Naive thymus-derived CD4-positive, alpha-beta T cell (primary cell): ENCODE results near the gene AOC1. TPM values are rescaled to one million over a fixed set of nuclear protein-coding genes. Genes with fewer than 3 reads are reported as not detected.

Experiments used
- ATAC-seq: fragments of 150-1000 bp; cut with Tn5 transposase; 2 replicates; pipeline ENCODE4 v1.10.0; 2021; ENCODE audit warnings: mild to moderate bottlenecking, moderate library complexity
- CTCF ChIA-PET: fragments of 350-600 bp; sonication (Branson Sonifier 250); formaldehyde crosslinking; loops from one replicate; lab custom pipeline; 2021; ENCODE audit warnings: antibody characterized with exemption; lab: Charles Lee
- POLR2A ChIA-PET: fragments of 350-600 bp; sonication (Branson Sonifier 250); formaldehyde crosslinking; loops from one replicate; lab custom pipeline; 2021; ENCODE audit warnings: antibody characterized with exemption, inconsistent platforms; lab: Charles Lee
- DNase-seq, 9 donors: peaks; one replicate each; pipeline versions ENCODE4 v3.0.0 to v3.0.0-alpha.2; 2020 to 2022; ENCODE audit warnings: mixed read lengths in 1 of 9
- H3K27ac ChIP-seq: one replicate; pipeline ENCODE4 v1.7.0; 2013; ENCODE audit warnings: mild to moderate bottlenecking, low read depth, low read length, moderate library complexity
- H3K27me3 ChIP-seq, 2 donors: one replicate each; pipeline ENCODE4 v1.7.0; 2013; ENCODE audit warnings: low read length in 2 of 2, mild to moderate bottlenecking in 2 of 2, moderate library complexity in 2 of 2; ENCODE audit not compliant: control insufficient read depth in 2 of 2, insufficient read depth in 2 of 2
- H3K36me3 ChIP-seq, 3 experiments: 1 replicate in 2 of 3; 2 replicates in 1 of 3; pipeline ENCODE4 v1.7.0; 2013; ENCODE audit warnings: low read length in 3 of 3, mild to moderate bottlenecking in 3 of 3, moderate library complexity in 1 of 3; ENCODE audit not compliant: insufficient read depth in 3 of 3, control insufficient read depth in 2 of 3
- H3K4me1 ChIP-seq, 2 donors: one replicate each; pipeline ENCODE4 v1.7.0; 2013; ENCODE audit warnings: low read length in 2 of 2, mild to moderate bottlenecking in 2 of 2, moderate library complexity in 1 of 2; ENCODE audit not compliant: control insufficient read depth in 2 of 2, insufficient read depth in 2 of 2
- H3K4me3 ChIP-seq: 2 replicates; pipeline ENCODE4 v1.7.0; 2013; ENCODE audit warnings: mild to moderate bottlenecking, low read length
- H3K9me3 ChIP-seq, 3 experiments: 1 replicate in 2 of 3; 2 replicates in 1 of 3; pipeline ENCODE4 v1.7.0; 2013; ENCODE audit warnings: low read length in 3 of 3; ENCODE audit not compliant: control insufficient read depth in 2 of 3
- H3K27ac Mint-ChIP-seq, 9 donors: one replicate each; pipeline ENCODE4 v1.8.0; 2020 to 2022; ENCODE audit warnings: mixed read lengths in 9 of 9, mild to moderate bottlenecking in 8 of 9, moderate library complexity in 5 of 9, inconsistent platforms in 2 of 9
- H3K27me3 Mint-ChIP-seq, 5 donors: one replicate each; pipeline ENCODE4 v1.8.0; 2021 to 2022; ENCODE audit warnings: mixed read lengths in 5 of 5, mild to moderate bottlenecking in 1 of 5
- H3K36me3 Mint-ChIP-seq, 5 donors: one replicate each; pipeline ENCODE4 v1.8.0; 2020 to 2022; ENCODE audit warnings: mixed read lengths in 5 of 5, mild to moderate bottlenecking in 3 of 5, inconsistent platforms in 1 of 5
- H3K4me1 Mint-ChIP-seq, 7 donors: one replicate each; pipeline ENCODE4 v1.8.0; 2020 to 2022; ENCODE audit warnings: mixed read lengths in 7 of 7, mild to moderate bottlenecking in 3 of 7, inconsistent platforms in 1 of 7
- H3K4me3 Mint-ChIP-seq, 10 donors: one replicate each; pipeline ENCODE4 v1.8.0; 2020 to 2022; ENCODE audit warnings: mild to moderate bottlenecking in 10 of 10, mixed read lengths in 10 of 10, moderate library complexity in 6 of 10, inconsistent platforms in 2 of 10
- H3K9me3 Mint-ChIP-seq, 11 donors: one replicate each; pipeline ENCODE4 v1.8.0; 2020 to 2022; ENCODE audit warnings: mixed read lengths in 11 of 11, mild to moderate bottlenecking in 4 of 11, inconsistent platforms in 1 of 11, moderate library complexity in 1 of 11
- intact Hi-C, 2 donors: fragments of 100-400 bp; cut with micrococcal nuclease; formaldehyde crosslinking; loops; one replicate each; pipeline ENCODE4 v1.15.1; 2023
- polyA plus RNA-seq, 2 donors: library from polyadenylated mRNA; unstranded; fragments of 300-500 nt; fragmentation: Illumina TruSeq; gene quantifications; one replicate each; pipeline ENCODE4 v1.2.3, GENCODE V29; 2021
- total RNA-seq, 6 experiments: library from RNA in 5 of 6; stranded (reverse) in 5 of 6; gene quantifications; 1 replicate in 5 of 6; 2 replicates in 1 of 6; pipeline ENCODE4 v1.2.3 and lab custom pipeline; 2021 to 2026

AOC1 gene
- total and polyA plus RNA-seq, 7 experiments from 2014 or later, result 0.56 TPM; not detected in 6

- Mint-ChIP-seq H3K27me3 (peaks cover 0 to 22% (median 7%) of the 10 kb centered on the region in 5 donors), H3K4me3 (no peak overlapping the region), H3K4me1 (no peaks in the 10 kb centered on the region), H3K27ac (no peak overlapping the region), H3K9me3 (no peaks in the 10 kb centered on the region), H3K36me3 (no peaks in the 10 kb centered on the region)
- CTCF ChIA-PET, result no interaction called here
- no peak overlapping the region for H3K27ac ChIP-seq
- H3K4me1 ChIP-seq, result no peaks in the 10 kb centered on the region
- no peak for DNase-seq
- no peaks in the 10 kb centered on the region for H3K27me3 ChIP-seq
- H3K4me3 ChIP-seq, result no peak overlapping the region
- POLR2A ChIA-PET, result no interaction called here
- no peaks in the 10 kb centered on the region for H3K9me3 ChIP-seq
- no peaks in the 10 kb centered on the region for H3K36me3 ChIP-seq
- ATAC-seq, result no peak
- intact Hi-C loops, result no loop called here
These were observed 6.9 kb upstream of the AOC1 start for GRCh38 chr7:150845421-150845861.

GRCh38 chr7:150846291-150847115, 5.8 kb upstream of the AOC1 start:
- H3K36me3 ChIP-seq, result no peaks in the 10 kb centered on the region
- H3K27ac ChIP-seq, result no peak overlapping the region
- no peak overlapping the region for H3K4me3 ChIP-seq
- H3K27ac Mint-ChIP-seq, result no peak overlapping the region
- intact Hi-C loops, result no loop called here
- no peak overlapping the region for H3K4me3 Mint-ChIP-seq
- no peak for DNase-seq
- POLR2A ChIA-PET, result no interaction called here
- H3K36me3 Mint-ChIP-seq, result no peaks in the 10 kb centered on the region
- CTCF ChIA-PET, result interaction anchor here (0.6 kb wide), 1 partner anchor 122 kb away, joined by 3 read pairs; no protein-coding TSS in a partner anchor
- no peak for ATAC-seq
- H3K27me3 ChIP-seq, result no peaks in the 10 kb centered on the region
- H3K4me1 ChIP-seq, result no peaks in the 10 kb centered on the region
- peaks cover 8 to 24% (median 12%) of the 10 kb centered on the region in 5 donors for H3K27me3 Mint-ChIP-seq
- no peaks in the 10 kb centered on the region for H3K9me3 ChIP-seq
- no peaks in the 10 kb centered on the region for H3K9me3 Mint-ChIP-seq
- H3K4me1 Mint-ChIP-seq, result no peaks in the 10 kb centered on the region

GRCh38 chr7:150847536-150847935, 4.8 kb upstream of the AOC1 start:
- intact Hi-C loops, result no loop called here
- peaks cover 0 to 4% of the 10 kb centered on the region in 2 donors for H3K27me3 ChIP-seq
- H3K4me3 Mint-ChIP-seq, result no peak overlapping the region
- H3K4me3 ChIP-seq, result no peak overlapping the region
- POLR2A ChIA-PET, result no interaction called here
- H3K36me3 ChIP-seq, result no peaks in the 10 kb centered on the region
- ATAC-seq, result no peak
- DNase-seq, result no peak
- H3K4me1 ChIP-seq, result no peaks in the 10 kb centered on the region
- peaks cover 0 to 2% (median 0%) of the 10 kb centered on the region in 11 donors for H3K9me3 Mint-ChIP-seq
- H3K4me1 Mint-ChIP-seq, result peaks cover 0 to 5% (median 0%) of the 10 kb centered on the region in 7 donors
- H3K9me3 ChIP-seq, result no peaks in the 10 kb centered on the region
- CTCF ChIA-PET, result no interaction called here
- H3K36me3 Mint-ChIP-seq, result no peaks in the 10 kb centered on the region
- H3K27ac Mint-ChIP-seq, result no peak overlapping the region
- H3K27me3 Mint-ChIP-seq, result peaks cover 14 to 34% (median 20%) of the 10 kb centered on the region in 5 donors
- no peak overlapping the region for H3K27ac ChIP-seq

GRCh38 chr7:150848111-150848510, 4.2 kb upstream of the AOC1 start:
- no peak for ATAC-seq
- intact Hi-C loops, result no loop called here
- Histone ChIP-seq H3K27me3 (peaks cover 0 to 5% of the 10 kb centered on the region in 2 donors), H3K36me3 (no peaks in the 10 kb centered on the region), H3K4me1 (no peaks in the 10 kb centered on the region), H3K4me3 (no peak overlapping the region), H3K9me3 (no peaks in the 10 kb centered on the region), H3K27ac (no peak overlapping the region)
- ChIA-PET CTCF (no interaction called here), POLR2A (no interaction called here)
- H3K36me3 Mint-ChIP-seq, result no peaks in the 10 kb centered on the region
- peaks cover 0 to 2% (median 0%) of the 10 kb centered on the region in 11 donors for H3K9me3 Mint-ChIP-seq
- H3K4me1 Mint-ChIP-seq, result peaks cover 0 to 5% (median 0%) of the 10 kb centered on the region in 7 donors
- H3K27me3 Mint-ChIP-seq, result peaks cover 17 to 35% (median 26%) of the 10 kb centered on the region in 5 donors
- peak overlapping the region in 1 of 9 donors; percentile 32 for H3K27ac Mint-ChIP-seq
- no peak overlapping the region for H3K4me3 Mint-ChIP-seq
- no peak for DNase-seq

- no peaks in the 10 kb centered on the region for H3K9me3 ChIP-seq
- no peak overlapping the region for H3K27ac ChIP-seq
- no peak for ATAC-seq
- ChIA-PET CTCF (no interaction called here), POLR2A (no interaction called here)
- intact Hi-C loops, result no loop called here
- no peaks in the 10 kb centered on the region for H3K36me3 ChIP-seq
- no peak for DNase-seq
- no peaks in the 10 kb centered on the region for H3K4me1 ChIP-seq
- H3K4me3 ChIP-seq, result no peak overlapping the region
- Mint-ChIP-seq H3K4me3 (no peak overlapping the region), H3K27me3 (peaks cover 17 to 34% (median 26%) of the 10 kb centered on the region in 5 donors), H3K4me1 (peaks cover 0 to 5% (median 0%) of the 10 kb centered on the region in 7 donors), H3K36me3 (no peaks in the 10 kb centered on the region), H3K27ac (peak overlapping the region in 1 of 9 donors; percentile 32), H3K9me3 (peaks cover 0 to 2% (median 0%) of the 10 kb centered on the region in 11 donors)
- peaks cover 0 to 5% of the 10 kb centered on the region in 2 donors for H3K27me3 ChIP-seq
These were observed 3.7 kb upstream of the AOC1 start for GRCh38 chr7:150848561-150849115.

GRCh38 chr7:150849204-150849775, 3.0 kb upstream of the AOC1 start:
- Histone ChIP-seq H3K4me1 (no peaks in the 10 kb centered on the region), H3K9me3 (no peaks in the 10 kb centered on the region), H3K4me3 (no peak overlapping the region), H3K27me3 (peaks cover 0 to 5% of the 10 kb centered on the region in 2 donors), H3K27ac (no peak overlapping the region), H3K36me3 (no peaks in the 10 kb centered on the region)
- H3K27ac Mint-ChIP-seq, result peak overlapping the region in 1 of 9 donors; percentile 6
- no peaks in the 10 kb centered on the region for H3K36me3 Mint-ChIP-seq
- ATAC-seq (no peak), DNase-seq (no peak)
- H3K4me1 Mint-ChIP-seq, result peaks cover 0 to 5% (median 0%) of the 10 kb centered on the region in 7 donors
- H3K4me3 Mint-ChIP-seq, result no peak overlapping the region
- peaks cover 0 to 2% (median 0%) of the 10 kb centered on the region in 11 donors for H3K9me3 Mint-ChIP-seq
- intact Hi-C loops, result no loop called here
- peaks cover 17 to 30% (median 27%) of the 10 kb centered on the region in 5 donors for H3K27me3 Mint-ChIP-seq
- CTCF ChIA-PET, result no interaction called here
- POLR2A ChIA-PET, result no interaction called here
